GM19328 (cell line): ENCODE measurements around the gene ZSCAN5A.
"Not testable (repeated sequence)": the region's sequence is repeated elsewhere in the genome, so short reads cannot be mapped to it uniquely, and the experiment has no call there.

Experiments used
- ATAC-seq: cut with Tn5 transposase; IDR thresholded peaks from one replicate; pipeline ENCODE4 v1.9.1; 2021; ENCODE audit warnings: mild to moderate bottlenecking, moderate library complexity; ENCODE audit not compliant: unreplicated experiment

Gene ZSCAN5A

DNA sequence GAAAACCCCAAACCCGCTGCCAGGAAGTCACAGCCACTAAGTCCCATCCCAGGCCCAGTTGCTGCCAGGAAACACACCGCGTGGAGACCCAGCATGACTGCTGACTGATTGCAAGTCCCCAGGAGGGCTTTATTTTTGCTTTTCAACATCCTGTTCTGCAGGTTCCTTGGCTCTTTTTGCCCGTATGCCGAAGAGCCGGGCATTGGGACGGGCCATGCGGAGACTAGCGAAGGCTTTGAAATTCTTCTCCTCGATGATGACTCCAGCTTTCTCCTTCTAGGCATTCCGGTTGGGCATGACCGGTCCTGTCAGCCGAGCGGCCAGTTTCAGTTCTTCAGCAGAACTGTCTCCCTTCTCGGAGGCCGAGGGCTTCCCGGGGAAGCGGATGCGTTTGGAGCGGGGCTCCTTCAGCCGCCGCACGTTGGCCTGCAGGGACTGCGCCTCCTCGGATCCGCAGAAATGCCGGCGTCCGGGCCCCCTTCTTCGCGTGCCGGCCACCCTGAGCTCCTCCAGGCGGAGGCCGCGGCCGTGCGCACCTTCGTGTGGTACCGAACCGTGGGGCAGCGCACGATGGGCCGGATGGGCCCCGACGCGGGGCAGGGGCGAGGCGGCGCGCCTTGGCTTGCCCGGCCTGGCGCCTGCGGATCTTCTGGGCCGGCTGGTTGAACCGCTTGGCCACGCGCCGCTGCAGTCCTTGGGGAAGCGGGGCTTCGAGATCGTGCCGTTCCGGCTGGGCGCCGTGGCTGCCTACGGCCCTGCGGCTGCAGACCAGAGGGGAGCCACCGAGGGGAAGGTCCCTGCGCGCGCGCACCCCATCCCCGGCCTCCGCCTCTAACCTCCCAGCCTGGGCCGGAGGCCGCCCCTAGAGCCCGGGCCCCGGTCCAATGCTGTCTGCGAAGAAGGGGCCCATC lies 97.3 kb downstream of the ZSCAN5A start:
- no peak for ATAC-seq

DNA sequence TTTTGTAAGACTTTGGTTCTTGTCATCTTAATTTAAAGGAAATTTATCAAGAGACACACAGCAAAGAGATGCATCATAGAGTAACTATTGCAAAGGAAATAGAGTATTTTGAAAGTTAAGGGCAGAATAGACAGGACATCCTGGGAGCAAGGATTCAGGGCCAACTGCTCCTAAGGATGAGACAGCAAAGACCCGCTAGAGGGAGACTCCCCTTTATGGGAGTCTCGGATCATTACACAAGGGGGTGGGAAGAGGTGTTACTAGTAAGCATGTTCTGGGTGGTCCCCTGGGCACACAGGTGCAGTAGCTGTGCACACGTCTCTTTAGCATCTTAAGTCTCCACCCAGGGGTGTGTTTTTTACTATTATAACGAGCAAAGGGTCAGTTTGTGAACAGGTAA lies 102.9 kb downstream of the ZSCAN5A start:
- ATAC-seq: no peak

DNA sequence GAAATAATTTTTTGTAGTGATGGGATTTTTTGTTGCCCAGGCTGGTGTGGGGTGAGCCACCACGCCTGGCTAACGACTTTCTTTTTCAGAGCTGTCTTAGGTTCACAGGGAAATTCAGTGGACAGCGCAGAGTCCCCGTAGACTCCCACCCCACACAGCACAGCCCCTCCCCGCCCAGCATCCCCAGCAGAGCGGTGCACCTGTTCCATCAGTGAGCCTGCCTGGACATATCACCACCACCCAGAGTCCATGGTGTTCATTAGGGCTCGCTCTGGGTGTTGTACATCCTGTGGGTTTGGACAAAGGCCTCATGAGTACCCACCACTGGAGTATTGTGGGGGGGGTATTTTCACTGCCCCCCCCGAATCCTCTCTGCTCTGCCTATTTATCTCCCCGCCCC lies 104.6 kb downstream of the ZSCAN5A start:
- not testable (repeated sequence) for ATAC-seq

DNA sequence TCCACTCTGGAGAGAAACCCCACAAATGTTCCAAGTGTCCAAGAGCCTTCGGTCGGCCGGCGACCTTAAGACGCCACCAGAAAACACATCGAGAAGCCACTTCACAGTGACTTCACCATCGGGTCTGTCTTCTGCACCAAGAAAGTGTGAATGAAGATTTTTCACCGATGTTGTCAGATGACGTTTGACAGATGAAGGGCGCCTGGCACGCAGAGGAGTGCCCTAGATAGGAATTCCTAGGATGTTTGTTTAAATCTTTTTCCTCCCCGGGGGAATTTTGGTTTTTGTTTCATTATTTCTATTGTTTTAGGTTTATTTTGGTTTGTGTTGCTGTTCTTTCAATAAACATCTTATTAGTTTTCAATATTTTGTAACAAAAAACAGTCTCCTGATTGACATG lies 105.5 kb downstream of the ZSCAN5A start:
- no peak for ATAC-seq

DNA sequence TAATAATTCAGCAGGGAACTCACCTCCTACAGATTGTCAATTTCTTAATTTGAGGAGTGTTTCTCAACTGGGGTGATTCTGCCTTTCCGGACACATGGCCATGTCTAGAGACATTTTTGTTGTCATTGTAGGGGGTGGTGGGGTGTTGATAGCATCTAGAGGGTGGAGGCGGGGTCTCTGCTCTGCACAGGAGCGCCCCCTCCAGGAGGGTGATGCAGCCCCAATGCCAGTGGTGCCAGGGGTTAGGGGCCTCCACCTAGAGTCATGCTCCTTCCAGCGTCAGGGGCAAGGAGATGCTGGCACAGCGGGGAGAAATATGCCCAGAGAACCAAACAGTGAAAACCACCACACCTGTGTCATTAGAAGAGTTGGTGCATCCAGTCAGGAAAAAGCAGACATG lies 107.1 kb downstream of the ZSCAN5A start:
- ATAC-seq: not testable (repeated sequence)

DNA sequence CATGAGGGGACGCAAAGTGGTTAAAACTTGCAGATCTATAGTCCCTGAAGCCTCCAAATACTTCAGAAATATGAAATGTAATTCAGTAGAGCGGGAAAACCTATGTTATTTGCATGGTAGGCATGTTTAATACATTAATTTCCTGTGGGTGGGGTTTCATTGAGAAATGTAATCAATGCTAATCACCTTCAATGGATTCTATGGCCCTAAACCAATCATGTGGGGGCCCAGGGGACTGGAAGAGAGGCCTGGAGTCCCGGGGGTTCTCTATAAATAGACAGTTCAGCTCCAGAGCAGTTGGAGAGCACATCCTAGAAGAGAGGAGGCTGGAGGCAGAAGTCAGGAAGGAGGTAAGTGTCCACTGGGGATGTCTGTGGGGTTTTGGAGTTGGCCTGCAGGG lies 112.7 kb downstream of the ZSCAN5A start, which contains the start of gene ZSCAN5C:
ZSCAN5C (plus strand) TSS at position 301 of the 400 bp plus-strand sequence. CDS start 3,641 bp downstream, outside the sequence.
- ATAC-seq: no peak

DNA sequence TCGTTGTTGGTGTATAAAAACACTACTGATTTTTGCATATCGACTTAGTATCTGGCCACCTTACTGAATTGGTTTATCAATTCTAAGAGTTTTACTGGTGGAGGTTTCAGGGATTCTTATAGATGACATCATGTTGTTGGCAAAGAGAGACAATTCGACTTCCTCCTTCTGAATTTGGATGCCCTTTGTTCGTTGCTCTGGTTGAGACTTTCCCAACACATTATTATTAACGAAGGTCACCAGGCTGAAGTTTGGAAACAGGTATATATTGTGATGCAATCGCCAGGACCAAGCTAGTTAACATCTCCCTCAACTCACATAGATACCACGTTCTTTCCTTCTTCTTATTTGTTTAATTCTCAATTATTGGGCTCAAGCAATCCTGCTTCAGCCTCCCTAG lies 115.0 kb downstream of the ZSCAN5A start:
- no peak for ATAC-seq

DNA sequence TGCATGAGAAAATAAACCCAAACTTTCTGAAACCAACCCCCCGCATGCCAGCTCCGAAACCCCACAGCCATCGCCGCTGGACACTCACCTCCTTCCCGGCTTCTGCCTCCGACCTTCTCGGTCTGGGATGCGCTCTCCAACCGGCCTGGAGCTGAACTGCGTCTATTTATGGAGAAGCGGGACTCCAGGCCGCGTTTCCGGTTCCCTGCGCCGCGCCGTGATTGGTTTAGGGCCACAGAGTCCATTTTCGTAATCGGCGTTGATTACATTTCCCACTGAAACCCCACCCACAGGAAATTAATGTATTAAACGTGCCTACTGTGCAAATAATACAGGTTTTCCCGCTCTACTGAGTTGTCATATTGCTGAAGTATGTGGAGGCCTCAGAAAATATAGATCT lies 117.0 kb downstream of the ZSCAN5A start, which contains the start of gene ZSCAN5B:
ZSCAN5B (minus strand) TSS at position 138 of the 400 bp plus-strand sequence. CDS start 4,731 bp downstream, outside the sequence.
- ATAC-seq: not testable (repeated sequence)

DNA sequence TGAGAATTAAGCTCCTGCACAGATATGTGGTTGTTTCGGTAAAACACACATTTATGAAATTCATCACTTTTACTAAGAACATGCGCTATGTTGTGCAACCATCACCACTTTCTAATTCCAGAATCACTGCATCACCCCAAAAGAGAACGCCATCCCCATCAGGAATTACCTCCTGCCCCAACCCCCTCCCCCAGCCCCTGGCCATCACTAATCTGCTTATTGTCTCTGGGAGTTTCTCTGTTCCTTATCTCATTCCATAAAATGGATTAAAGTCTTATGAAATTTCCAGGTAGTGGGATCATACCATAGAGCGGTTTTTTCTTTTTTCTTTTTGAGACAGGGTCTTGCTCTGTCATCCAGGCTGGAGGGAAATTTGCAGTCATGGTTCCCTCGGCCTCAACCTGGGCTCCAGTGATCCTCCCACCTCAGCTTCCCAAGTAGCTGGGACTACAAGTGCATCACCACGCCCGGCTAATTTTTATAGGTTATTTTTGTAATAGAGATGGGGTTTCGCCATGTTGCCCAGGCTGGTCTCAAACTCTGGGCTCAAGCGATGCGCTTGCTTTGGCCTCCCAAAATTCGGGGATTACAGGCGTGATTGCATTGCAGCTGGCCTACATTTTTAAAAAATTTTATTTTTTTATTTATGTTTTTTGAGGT lies 120.5 kb downstream of the ZSCAN5A start:
- no peak for ATAC-seq

DNA sequence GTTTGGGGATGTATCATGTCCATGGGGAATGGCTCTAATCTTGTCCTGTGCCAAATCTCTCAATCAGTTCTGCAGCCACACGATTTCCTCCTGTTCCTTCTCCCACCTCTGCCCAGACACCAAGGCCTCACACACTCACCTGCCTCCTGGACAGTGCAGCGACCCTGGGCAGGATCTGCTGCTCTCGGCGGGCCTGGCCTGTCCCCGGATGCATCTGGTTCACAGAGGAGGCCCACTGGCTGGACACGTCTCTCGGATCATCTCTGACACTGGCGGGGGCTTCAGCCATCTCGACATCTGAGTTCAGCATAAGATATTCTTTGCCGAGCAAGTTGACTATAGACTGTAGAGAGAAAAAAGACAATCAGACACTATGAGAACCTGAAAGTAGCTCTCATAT lies 122.9 kb downstream of the ZSCAN5A start:
- no peak for ATAC-seq

DNA sequence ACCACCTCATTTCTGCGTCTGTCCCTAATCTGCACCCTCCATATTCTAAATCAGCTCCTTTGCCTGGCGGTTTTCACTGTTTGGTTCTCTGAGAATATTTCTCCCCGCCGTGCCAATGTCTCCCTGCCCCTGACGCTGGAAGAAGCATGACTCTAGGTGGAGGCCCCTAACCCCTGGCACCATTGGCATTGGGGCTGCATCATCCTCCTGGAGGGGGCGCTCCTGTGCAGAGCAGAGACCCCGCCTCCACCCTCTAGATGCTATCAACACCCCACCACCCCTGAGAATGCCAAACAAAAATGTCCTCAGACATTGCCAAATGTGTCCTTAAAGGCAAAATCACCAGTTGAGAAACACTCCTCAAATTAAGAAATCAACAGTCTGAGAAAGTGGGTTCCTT lies 123.5 kb downstream of the ZSCAN5A start:
- no peak for ATAC-seq

DNA sequence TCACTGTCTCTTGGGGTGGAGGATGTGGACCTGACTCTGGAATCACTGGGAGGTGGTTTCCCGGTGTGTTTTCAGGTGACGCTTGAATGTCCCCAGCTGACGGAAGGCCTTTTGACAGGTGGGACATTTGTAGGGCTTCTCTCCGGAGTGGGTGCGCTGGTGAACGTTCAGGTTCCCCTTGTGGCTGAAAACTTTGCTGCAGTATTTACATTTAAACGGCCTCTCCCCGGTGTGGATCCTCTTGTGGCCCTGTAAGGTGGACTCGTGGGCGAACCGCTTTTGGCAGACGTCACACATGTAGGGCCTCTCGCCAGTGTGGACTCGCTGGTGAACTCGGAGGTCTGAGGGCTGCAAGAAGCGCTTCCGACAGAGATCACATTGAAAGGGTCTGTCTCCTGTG lies 124.9 kb downstream of the ZSCAN5A start:
- ATAC-seq: no peak

DNA sequence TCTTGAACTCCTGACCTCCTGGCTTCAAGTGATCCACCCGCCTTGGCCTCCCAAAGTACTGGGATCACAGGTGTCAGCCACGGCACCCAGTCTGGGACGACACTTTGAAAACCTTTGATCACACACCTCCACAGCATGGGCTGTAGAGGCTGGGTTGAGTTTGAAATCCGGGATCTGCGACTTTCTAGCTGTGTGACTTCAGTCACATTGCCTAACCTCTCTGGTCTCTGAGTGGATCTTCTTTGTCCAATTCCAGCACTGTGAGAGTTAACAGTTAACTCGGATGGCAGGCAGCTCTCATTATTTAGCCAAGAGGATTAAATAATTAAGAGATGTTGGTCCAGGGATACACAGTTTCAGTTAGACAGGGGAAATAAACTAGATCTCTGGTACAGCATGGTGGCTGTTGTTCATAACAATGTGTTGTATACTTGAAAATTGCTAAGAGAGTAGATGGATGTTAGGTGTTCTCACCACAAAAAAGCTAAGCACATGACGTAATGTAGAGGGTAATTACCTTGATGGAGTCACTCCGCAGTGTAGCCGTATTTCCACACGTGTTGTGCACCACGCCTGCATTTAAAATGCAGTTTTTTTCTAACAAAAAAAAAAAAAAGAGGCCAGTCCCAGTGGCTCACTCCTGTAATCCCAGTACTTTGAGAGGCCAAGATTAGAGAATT lies 136.9 kb downstream of the ZSCAN5A start:
- ATAC-seq: no peak

DNA sequence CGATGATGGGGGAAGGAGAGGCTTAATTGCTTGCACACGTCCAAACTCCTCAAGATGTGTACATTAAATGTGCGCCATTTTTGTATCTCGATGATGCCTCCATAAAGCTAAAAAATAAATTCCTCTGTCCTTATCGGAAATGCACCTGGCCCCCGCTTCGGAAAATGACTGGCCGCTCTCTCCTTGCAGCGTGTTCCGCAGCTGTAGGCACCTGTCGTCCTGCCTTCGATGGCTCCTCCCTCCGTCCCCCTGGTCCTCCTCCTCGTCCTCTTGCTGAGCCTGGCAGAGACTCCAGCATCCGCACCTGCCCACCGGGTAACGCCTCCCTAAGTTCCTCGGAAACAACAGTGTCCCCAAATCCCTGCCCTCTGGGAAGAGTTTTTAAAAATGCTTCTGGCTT lies 137.8 kb downstream of the ZSCAN5A start:
- ATAC-seq: no peak

DNA sequence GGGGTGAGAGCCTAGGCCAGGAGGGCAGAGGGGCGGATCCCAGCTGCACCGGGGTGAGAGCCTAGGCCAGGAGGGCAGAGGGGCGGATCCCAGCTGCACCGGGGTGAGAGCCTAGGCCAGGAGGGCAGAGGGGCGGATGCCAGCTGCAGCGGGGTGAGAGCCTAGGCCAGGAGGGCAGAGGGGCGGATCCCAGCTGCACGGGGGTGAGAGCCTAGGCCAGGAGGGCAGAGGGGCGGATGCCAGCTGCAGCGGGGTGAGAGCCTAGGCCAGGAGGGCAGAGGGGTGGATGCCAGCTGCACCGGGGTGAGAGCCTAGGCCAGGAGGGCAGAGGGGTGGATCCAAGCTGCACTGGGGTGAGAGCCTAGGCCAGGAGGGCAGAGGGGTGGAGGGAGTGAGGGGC lies 138.3 kb downstream of the ZSCAN5A start:
- ATAC-seq: not testable (repeated sequence)

DNA sequence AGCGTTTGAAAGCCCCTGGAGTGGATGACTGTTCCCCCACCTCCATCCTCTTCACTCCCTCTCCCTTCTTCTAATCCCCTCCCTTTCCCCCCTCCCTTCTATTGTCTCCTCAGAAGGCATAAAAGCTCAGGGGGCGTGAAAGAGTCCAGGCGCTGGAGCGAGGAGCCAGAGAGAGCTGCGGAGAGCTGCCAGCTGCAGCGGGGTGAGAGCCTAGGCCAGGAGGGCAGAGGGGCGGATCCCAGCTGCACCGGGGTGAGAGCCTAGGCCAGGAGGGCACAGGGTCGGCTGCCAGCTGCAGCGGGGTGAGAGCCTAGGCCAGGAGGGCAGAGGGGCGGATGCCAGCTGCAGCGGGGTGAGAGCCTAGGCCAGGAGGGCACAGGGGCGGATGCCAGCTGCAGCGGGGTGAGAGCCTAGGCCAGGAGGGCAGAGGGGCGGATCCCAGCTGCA lies 138.8 kb downstream of the ZSCAN5A start, which contains the start of gene GALP:
GALP (plus strand) TSS at position 148 of the 447 bp plus-strand sequence. CDS start 1,101 bp downstream, outside the sequence.
- not testable (repeated sequence) for ATAC-seq

DNA sequence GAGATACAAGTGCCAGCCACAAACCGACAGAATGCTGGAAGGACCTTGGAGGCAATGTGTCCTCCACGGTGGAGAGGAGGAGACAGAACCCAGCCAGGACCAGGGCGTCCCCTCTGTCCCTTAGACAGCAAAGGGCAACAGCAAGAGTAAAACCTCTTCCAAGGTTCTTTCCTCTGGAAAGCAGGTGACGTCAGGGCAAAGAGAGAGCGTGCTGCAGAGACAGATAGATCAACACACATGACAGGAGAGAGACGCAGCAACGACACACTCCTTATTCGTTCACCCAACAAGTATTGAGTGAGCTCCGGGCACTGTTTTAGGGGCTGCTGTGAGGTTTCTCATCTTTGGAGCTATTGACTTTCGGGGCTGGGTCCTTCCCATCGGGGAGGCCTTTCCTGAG lies 140.1 kb downstream of the ZSCAN5A start:
- ATAC-seq: no peak

DNA sequence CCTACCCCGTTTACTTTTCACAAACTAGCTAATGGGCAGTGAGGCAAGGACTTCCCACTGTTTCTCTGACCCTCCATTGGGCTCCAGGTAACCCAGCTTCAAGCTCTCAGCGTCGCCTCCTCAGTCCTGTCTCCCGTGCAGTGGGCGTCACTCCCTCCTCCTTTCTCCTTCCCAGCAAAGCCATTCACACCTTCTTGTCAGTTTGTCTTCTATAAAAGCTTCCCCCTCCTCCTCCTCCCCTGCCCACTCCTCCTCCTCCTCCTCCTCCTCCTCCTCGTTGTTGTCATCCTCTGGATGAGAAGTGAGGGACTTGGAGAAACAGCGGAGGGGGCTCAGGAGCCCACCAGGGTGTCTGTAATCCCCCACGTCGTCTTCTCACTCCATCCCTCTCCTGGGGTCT lies 140.6 kb downstream of the ZSCAN5A start:
- ATAC-seq: no peak
